ENCODE results near the gene UAP1L1.

DNA sequence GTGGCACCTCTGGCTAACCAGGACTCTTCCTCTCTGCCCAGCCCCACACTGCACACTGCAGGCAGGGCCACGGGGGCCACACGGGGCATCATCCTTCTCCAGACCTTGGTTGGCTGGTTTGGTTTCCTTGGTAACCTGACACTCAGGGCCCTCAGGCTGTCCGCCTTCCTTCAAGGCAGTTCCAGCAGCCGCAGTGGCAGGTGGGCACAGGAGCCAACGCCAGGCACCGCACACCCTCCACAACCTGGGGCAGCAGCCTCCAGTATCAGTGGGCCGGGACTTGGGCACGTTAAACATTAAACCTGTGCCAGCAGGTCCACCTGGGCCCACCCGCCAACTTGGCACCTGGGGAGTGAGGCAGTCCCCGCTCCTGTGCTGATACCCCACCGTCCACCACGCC, 33.3 kb upstream of the UAP1L1 start:
- TF ChIP-seq, protein P1, sequence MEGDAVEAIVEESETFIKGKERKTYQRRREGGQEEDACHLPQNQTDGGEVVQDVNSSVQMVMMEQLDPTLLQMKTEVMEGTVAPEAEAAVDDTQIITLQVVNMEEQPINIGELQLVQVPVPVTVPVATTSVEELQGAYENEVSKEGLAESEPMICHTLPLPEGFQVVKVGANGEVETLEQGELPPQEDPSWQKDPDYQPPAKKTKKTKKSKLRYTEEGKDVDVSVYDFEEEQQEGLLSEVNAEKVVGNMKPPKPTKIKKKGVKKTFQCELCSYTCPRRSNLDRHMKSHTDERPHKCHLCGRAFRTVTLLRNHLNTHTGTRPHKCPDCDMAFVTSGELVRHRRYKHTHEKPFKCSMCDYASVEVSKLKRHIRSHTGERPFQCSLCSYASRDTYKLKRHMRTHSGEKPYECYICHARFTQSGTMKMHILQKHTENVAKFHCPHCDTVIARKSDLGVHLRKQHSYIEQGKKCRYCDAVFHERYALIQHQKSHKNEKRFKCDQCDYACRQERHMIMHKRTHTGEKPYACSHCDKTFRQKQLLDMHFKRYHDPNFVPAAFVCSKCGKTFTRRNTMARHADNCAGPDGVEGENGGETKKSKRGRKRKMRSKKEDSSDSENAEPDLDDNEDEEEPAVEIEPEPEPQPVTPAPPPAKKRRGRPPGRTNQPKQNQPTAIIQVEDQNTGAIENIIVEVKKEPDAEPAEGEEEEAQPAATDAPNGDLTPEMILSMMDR (IDR thresholded peaks at IDR 0.05) = no peak
- TF ChIP-seq POLR2AphosphoS5 (IDR thresholded peaks at IDR 0.05; ENCODE audit: insufficient read depth in 1 of 2, low read depth in 1 of 2) = no peak

Measured in vagina (tissue), 2 donors.